Measurements from ENCODE around the gene GBF1.

GBF1 gene

DNA sequence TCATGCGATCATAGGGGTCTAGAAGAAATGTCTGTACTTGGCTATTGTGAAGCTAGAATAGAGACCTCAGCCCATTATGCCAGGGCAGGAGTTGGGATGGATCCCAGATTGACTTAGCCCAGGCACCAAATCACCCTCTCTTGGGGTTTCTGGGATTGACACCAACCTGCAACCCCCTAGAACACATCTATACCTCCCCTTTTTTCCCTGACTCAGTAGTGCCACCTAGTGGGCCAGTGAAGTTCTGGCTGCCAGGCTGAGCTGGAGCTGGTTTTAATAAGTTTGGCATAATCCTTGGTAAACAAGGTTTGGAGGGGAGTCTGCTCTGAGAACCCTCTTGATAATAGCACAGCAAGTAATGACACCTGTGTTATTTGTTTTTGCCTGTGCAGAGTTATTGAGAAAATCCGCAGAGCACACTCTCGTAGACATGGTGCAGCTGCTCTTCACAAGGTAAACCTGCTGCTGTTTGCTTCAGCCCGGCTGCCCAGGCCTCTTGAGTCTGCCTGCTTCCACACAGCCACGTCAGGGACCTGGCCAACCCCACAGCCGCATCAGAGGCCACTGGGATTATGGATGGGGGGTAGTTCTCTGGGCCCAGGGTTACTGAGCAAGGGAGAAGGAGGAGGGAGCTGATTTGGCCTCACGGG is 106.9 kb downstream of the GBF1 start:
- DNase-seq = peak; percentile 25

GRCh38 chr10:102354451-102354850 is 109.1 kb downstream of the GBF1 start:
- no peak for DNase-seq

- DNase-seq = no peak
Measured at GRCh38 chr10:102358712-102359382, 113.5 kb downstream of the GBF1 start.

GRCh38 chr10:102367441-102367840 is 122.1 kb downstream of the GBF1 start:
- DNase-seq = no peak

DNA sequence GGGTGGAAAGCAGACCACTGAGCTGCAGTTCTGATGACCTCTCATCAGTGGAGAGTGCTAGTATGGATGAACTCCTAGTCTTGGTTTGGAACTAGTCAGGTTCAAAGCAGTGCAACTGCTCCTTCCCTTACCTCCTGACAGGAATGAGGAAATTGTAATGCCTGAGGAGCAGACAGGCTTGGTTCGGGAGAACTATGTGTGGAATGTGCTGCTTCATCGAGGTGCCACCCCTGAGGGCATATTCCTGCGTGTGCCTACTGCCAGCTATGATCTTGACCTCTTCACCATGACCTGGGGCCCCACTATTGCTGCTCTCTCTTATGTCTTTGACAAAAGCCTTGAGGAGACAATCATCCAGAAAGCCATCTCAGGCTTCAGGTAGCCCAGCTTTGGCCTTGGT is 122.7 kb downstream of the GBF1 start:
- DNase-seq = no peak

- no peak for DNase-seq
Measured at GRCh38 chr10:102371295-102371694, 126.0 kb downstream of the GBF1 start.

DNA sequence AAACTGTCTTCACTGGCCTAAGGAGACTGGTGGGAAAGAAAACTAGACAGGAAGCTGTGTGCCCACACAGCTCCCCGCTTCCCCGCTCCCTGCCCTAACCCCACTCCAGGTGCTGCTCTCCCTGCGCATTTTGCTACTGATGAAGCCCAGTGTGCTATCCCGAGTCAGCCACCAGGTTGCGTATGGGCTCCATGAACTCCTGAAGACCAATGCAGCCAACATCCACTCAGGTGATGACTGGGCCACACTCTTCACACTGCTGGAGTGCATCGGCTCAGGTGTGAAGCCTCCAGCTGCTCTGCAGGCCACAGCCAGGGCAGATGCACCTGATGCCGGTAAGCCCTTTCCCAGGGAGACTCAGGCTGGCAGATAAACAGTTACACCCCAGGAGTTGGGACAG is 129.9 kb downstream of the GBF1 start:
- no peak for DNase-seq

GRCh38 chr10:102375867-102376266 is 130.5 kb downstream of the GBF1 start:
- DNase-seq = no peak

DNA sequence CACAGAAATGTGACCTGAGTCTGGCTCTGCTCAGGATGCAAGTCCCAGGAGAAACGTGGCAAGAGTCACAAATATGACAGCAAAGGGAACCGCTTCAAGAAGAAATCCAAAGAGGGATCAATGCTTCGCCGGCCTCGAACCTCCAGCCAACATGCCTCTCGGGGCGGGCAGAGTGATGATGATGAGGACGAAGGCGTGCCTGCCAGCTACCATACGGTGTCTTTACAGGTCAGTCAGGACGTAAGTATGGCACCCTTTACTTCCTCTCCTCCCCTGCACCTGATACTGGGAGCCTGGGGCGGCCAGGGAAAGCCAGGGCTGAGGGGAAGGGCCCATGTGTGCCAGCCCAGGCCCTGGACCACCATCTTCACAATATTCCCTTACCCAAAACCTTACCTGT is 131.6 kb downstream of the GBF1 start:
- DNase-seq = no peak

DNA sequence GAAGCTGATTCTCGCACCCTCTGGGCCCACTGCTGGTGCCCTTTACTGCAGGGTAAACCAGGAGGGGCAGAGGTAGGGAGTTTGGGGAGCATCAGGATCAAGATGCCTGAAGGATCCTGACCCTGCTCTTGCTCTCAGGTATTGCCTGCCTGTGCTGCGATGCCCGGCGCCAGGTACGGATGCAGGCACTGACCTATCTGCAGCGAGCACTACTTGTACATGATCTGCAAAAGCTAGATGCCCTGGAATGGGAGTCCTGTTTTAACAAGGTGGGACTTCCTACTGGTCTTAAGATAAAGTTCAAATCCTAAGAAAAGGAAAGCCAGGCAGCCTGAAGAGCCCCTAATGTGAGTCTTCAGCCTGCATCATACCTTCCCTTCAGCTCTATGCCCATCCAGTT is 134.1 kb downstream of the GBF1 start:
- no peak for DNase-seq

DNA sequence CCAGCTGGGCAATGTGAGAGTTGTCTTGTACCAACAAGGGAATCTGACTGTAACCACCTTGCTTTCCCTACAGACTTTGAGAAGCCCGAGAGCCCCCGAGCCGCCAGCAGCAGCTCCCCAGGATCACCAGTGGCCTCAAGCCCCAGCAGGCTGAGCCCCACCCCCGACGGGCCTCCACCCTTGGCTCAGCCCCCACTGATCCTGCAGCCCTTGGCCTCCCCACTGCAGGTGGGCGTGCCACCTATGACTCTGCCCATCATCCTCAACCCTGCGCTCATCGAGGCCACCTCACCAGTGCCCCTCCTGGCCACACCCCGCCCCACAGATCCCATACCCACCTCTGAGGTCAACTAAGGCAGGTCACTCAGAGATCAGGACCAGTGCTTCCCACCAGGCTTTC is 136.7 kb downstream of the GBF1 start:
- DNase-seq = no peak

DNA sequence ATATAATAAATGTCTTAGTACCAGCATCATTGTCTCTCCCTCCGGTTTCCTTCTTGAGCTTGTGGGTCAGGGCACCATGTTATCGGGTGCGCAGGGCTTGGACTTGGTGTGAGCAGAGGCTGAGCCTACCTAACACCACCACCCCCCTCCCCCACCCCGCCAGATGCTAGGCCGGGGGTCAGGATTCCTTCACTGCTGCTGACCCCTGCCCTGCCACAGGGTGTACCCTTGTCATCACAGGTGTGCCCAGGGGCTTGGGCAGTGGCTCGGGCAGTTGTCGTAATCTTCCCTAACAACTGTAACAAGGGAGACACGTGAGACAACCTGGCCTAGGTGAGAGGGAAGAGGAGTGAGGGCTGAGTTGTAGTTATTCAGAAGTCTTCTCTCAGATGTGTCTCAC is 137.5 kb downstream of the GBF1 start:
- DNase-seq = no peak

DNA sequence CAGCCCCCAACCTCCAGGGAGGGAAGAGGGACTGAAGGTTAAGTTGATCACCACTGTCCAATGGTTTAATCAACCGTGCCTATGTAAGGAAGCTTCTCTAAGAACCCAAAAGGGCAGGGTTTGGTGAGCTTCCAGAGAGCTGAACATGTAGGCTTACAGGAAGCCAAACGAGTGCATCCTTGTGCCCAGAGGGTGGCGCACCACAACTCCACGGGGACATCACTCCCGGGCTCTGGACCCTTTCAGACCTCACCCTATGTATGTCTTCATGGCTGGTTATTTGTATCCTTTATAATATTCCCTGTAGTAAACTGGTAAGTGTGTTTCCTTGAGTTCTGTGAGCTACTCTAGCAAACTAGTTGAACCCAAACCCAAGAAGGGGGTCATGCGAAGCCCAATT is 138.7 kb downstream of the GBF1 start:
- no peak for DNase-seq

DNA sequence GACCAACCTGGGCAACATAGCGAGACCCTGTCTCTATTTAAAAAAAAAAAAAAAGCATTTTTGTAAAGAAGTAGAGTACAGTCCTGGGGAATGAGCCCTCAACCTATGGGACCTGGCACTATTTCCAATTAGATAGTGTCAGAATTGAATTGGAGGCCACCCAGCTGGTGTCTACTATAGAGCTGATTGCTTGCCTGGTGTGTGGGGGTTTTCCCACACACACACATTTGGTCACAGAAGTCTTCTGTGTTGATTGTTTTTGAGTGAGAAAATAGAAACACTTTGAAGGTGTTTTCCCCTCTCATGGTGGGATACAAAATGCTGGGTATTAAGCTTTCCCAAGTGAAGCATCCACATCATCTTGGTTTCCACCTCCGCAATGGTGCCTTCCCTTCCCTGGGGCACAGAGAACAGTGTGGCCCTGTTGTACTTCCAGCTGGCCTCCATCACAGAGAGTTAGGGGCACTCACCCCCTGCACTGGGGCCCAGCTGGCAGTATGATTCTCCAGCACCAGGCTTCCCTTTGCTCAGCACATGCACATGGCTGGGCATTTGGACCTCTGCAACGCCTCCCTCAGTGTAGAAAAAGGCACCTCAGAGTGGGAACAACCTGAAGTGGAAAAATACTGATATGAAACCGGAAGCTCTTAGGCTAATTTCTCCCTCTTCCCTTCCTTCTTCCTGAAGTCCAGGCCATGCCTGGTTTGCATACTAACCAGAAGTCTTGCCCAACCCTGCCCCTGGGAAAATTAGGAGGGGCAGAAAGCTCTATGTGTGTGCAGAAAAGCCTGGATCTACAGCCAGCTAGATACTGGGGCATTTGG is 139.5 kb downstream of the GBF1 start:
- DNase-seq = no peak

DNA sequence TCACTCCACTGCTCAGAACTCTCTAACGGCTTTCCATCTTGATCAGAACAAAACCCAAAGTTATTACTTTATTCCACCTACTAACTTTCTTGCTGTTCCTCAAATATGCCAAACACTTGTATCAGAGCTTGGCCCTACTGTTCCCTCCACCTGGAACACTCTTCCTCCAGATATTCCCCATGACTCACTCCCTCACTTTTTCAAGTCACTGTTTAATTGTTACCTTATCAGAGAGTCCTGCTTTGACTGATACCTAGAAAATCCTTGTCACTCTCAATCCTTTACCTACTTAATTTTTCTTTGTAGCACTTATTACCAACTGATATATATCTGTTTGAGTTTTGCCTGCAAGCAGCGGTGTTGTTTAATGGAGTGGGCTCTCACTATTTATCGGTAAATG is 144.6 kb downstream of the GBF1 start:
- DNase-seq = no peak

GRCh38 chr10:102392306-102392705 is 147.0 kb downstream of the GBF1 start:
- DNase-seq = no peak

- DNase-seq = peak; percentile 12
Measured at GRCh38 chr10:102393411-102394078, 148.2 kb downstream of the GBF1 start.

GRCh38 chr10:102394079-102394800 is 148.9 kb downstream of the GBF1 start:
- DNase-seq = peak; percentile 21

GRCh38 chr10:102394801-102395399 is 149.6 kb downstream of the GBF1 start:
- no peak for DNase-seq

GRCh38 chr10:102395400-102396316 is 150.3 kb downstream of the GBF1 start, which contains the start of gene NFKB2:
Gene NFKB2, plus strand, starts transcription at chr10:102395705. Its CDS starts 255 bp downstream, at chr10:102395960.
- DNase-seq = peak; percentile 14

GRCh38 chr10:102396317-102396650 is 151.0 kb downstream of the GBF1 start:
- no peak for DNase-seq

Data from DMS79 treated with DMSO at 0.1 percent for 48 hours (cell line).